Fibroblast of lung (primary cell): ENCODE measurements around the gene KCTD11.

ENCODE experiments used
- EZH2 ChIP-seq: IDR thresholded peaks from 2 replicates; pipeline ENCODE4 v1.5.1; 2012; ENCODE audit warnings: low read length, control low read depth, mild to moderate bottlenecking; ENCODE audit errors: missing control alignments
- TF ChIP-seq, protein P1 (sequence below), 2 donors: IDR thresholded peaks in 1 of 2; conservative IDR thresholded peaks in 1 of 2; 1 replicate in 1 of 2; 2 replicates in 1 of 2; pipeline ENCODE4 v1.5.1; 2011 to 2012; ENCODE audit warnings: low read length in 2 of 2, control low read depth in 1 of 2, inconsistent platforms in 1 of 2, low read depth in 1 of 2, mild to moderate bottlenecking in 1 of 2

DNA sequence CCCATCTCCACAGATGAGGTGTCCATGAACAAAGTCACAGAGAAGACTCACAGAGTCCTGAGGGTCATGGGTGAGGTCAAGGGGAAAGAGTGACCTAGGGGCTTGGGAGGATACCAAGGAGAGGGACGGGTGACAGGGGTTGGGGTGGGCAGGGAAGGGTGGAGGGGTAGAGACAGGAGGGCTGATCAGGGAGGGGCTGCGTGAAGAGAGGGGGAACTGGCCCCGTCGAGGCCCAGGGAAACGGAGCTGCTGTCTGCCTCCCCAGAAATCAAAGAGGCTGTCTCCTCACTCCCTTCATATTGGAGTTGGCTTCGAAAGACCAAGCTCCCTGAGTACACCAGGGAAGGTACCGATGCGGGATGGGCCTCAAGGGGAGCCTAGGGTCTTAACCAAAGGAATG lies 3.6 kb downstream of the KCTD11 start:
- TF ChIP-seq, protein P1, sequence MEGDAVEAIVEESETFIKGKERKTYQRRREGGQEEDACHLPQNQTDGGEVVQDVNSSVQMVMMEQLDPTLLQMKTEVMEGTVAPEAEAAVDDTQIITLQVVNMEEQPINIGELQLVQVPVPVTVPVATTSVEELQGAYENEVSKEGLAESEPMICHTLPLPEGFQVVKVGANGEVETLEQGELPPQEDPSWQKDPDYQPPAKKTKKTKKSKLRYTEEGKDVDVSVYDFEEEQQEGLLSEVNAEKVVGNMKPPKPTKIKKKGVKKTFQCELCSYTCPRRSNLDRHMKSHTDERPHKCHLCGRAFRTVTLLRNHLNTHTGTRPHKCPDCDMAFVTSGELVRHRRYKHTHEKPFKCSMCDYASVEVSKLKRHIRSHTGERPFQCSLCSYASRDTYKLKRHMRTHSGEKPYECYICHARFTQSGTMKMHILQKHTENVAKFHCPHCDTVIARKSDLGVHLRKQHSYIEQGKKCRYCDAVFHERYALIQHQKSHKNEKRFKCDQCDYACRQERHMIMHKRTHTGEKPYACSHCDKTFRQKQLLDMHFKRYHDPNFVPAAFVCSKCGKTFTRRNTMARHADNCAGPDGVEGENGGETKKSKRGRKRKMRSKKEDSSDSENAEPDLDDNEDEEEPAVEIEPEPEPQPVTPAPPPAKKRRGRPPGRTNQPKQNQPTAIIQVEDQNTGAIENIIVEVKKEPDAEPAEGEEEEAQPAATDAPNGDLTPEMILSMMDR (conservative IDR thresholded peaks at IDR 0.05 in 1 of 2, IDR thresholded peaks at IDR 0.05 in 1 of 2; ENCODE audit: low read depth in 1 of 2, low read length in 2 of 2) = no peak
- no peak for TF ChIP-seq EZH2
